Prostate gland (tissue), 2 donors: ENCODE data around the gene KCNMB3.
"Not testable (repeated sequence)": the region's sequence is repeated elsewhere in the genome, so short reads cannot be mapped to it uniquely, and the experiment has no call there.

Experiments
- CTCF ChIP-seq, 4 experiments: fragments of 200-600 bp in 2 of 4; fragments of 450-650 bp in 2 of 4; sonication (generic) in 2 of 4; IDR thresholded peaks; 1 replicate in 3 of 4; 2 replicates in 1 of 4; pipeline ENCODE4 v1.5.1; 2016 to 2019; ENCODE audit warnings: antibody characterized with exemption in 4 of 4, mild to moderate bottlenecking in 2 of 4, moderate library complexity in 2 of 4
- POLR2A ChIP-seq: fragments of 450-650 bp; IDR thresholded peaks from one replicate; pipeline ENCODE4 v1.6.1; 2016; ENCODE audit warnings: antibody characterized with exemption, mild to moderate bottlenecking

GRCh38 chr3:179218213-179218612, 32.7 kb downstream of the KCNMB3 start:
- TF ChIP-seq CTCF (IDR thresholded peaks at IDR 0.05); POLR2A: not testable (repeated sequence)
